ENCODE data around the gene SPINK9.

SPINK9 gene

DNA sequence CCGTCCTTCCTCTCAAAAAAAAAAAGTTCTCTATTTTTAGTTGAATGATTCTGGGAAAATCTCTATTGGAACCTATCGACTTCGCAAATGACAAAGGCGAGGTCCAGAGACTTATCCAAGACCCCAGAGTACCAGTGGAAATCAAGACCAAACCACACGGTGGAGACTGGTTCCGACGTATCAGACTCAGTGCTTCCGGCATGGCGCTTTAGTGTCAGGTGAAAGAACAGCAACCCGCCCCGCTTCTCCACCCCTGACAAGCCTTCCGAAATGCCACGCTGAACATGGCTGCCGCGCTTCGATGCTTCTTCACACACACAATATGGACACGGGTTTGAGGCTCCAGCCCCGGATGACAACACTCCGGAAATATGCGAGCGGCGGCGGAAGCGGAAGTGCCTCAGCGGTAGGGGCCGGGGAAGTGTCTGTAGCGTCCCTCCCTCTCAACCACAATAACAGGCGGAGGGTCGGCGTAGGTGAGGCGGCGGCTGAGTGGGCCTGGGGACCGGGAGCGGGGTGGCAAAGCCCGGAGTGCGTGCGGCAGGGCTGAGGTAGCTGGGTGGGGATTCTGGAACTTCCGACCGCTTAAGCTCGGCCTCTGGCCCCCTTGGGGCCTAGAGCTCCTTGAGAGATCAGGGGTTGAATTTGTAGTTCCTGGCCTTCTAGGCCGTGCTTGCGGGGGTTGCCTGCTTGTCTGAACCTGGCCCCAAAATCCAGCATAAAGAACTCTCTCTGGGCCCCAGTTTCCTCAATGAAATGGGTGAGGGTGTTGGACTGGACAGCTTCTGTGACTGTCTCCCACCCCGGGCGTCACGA is 48.4 kb downstream of the SPINK9 start, which contains the start of gene FBXO38 (continued):
- TF ChIP-seq ZNF660 (tag by site-specific recombination; IDR thresholded peaks at IDR 0.05) = no peak
- TF ChIP-seq ZNF791 (tag by site-specific recombination; IDR thresholded peaks at IDR 0.05) = no peak
- TF ChIP-seq KLF10 (tag by site-specific recombination; IDR thresholded peaks at IDR 0.05) = peak; percentile 74; the same call in 1 of the 2 replicates
- no peak for TF ChIP-seq ZNF221 (tag by site-specific recombination; IDR thresholded peaks at IDR 0.05; ENCODE audit: borderline replicate concordance)
- TF ChIP-seq, protein P1, sequence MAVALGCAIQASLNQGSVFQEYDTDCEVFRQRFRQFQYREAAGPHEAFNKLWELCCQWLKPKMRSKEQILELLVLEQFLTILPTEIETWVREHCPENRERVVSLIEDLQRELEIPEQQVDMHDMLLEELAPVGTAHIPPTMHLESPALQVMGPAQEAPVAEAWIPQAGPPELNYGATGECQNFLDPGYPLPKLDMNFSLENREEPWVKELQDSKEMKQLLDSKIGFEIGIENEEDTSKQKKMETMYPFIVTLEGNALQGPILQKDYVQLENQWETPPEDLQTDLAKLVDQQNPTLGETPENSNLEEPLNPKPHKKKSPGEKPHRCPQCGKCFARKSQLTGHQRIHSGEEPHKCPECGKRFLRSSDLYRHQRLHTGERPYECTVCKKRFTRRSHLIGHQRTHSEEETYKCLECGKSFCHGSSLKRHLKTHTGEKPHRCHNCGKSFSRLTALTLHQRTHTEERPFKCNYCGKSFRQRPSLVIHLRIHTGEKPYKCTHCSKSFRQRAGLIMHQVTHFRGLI (tag by site-specific recombination; IDR thresholded peaks at IDR 0.05) = no peak; the same call in 1 of the 2 replicates
- no peak for TF ChIP-seq ZBTB7A (tag by site-specific recombination; IDR thresholded peaks at IDR 0.05; ENCODE audit: low read depth)
- TF ChIP-seq, protein P2, sequence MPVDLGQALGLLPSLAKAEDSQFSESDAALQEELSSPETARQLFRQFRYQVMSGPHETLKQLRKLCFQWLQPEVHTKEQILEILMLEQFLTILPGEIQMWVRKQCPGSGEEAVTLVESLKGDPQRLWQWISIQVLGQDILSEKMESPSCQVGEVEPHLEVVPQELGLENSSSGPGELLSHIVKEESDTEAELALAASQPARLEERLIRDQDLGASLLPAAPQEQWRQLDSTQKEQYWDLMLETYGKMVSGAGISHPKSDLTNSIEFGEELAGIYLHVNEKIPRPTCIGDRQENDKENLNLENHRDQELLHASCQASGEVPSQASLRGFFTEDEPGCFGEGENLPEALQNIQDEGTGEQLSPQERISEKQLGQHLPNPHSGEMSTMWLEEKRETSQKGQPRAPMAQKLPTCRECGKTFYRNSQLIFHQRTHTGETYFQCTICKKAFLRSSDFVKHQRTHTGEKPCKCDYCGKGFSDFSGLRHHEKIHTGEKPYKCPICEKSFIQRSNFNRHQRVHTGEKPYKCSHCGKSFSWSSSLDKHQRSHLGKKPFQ (tag by site-specific recombination; IDR thresholded peaks at IDR 0.05) = no peak
- no peak for TF ChIP-seq TCF7L2 (IDR thresholded peaks at IDR 0.05; ENCODE audit: borderline replicate concordance, low read depth, low read length)
- TF ChIP-seq, protein P3, sequence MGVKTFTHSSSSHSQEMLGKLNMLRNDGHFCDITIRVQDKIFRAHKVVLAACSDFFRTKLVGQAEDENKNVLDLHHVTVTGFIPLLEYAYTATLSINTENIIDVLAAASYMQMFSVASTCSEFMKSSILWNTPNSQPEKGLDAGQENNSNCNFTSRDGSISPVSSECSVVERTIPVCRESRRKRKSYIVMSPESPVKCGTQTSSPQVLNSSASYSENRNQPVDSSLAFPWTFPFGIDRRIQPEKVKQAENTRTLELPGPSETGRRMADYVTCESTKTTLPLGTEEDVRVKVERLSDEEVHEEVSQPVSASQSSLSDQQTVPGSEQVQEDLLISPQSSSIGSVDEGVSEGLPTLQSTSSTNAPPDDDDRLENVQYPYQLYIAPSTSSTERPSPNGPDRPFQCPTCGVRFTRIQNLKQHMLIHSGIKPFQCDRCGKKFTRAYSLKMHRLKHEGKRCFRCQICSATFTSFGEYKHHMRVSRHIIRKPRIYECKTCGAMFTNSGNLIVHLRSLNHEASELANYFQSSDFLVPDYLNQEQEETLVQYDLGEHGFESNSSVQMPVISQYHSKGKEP (tag by site-specific recombination; IDR thresholded peaks at IDR 0.05) = no peak
- TF ChIP-seq, protein P4, sequence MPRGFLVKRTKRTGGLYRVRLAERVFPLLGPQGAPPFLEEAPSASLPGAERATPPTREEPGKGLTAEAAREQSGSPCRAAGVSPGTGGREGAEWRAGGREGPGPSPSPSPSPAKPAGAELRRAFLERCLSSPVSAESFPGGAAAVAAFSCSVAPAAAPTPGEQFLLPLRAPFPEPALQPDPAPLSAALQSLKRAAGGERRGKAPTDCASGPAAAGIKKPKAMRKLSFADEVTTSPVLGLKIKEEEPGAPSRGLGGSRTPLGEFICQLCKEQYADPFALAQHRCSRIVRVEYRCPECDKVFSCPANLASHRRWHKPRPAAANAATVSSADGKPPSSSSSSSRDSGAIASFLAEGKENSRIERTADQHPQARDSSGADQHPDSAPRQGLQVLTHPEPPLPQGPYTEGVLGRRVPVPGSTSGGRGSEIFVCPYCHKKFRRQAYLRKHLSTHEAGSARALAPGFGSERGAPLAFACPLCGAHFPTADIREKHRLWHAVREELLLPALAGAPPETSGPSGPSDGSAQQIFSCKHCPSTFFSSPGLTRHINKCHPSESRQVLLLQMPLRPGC (tag by site-specific recombination; IDR thresholded peaks at IDR 0.05) = no peak
- TF ChIP-seq ZNF175 (tag by site-specific recombination; IDR thresholded peaks at IDR 0.05) = no peak
- TF ChIP-seq ZNF555 (tag by site-specific recombination; conservative IDR thresholded peaks at IDR 0.05) = no peak
- TF ChIP-seq ZNF292 (tag by site-specific recombination; IDR thresholded peaks at IDR 0.05; ENCODE audit: borderline replicate concordance, low read depth) = no peak
- TF ChIP-seq ZNF302 (tag by site-specific recombination; IDR thresholded peaks at IDR 0.05; ENCODE audit: low read depth) = no peak
- TF ChIP-seq SALL2 (tag by site-specific recombination; IDR thresholded peaks at IDR 0.05; ENCODE audit: borderline replicate concordance) = no peak
- no peak for TF ChIP-seq ZNF433 (tag by site-specific recombination; IDR thresholded peaks at IDR 0.05; ENCODE audit: low read depth)
- TF ChIP-seq ZNF701 (tag by site-specific recombination; IDR thresholded peaks at IDR 0.05) = no peak
- TF ChIP-seq, protein P5, sequence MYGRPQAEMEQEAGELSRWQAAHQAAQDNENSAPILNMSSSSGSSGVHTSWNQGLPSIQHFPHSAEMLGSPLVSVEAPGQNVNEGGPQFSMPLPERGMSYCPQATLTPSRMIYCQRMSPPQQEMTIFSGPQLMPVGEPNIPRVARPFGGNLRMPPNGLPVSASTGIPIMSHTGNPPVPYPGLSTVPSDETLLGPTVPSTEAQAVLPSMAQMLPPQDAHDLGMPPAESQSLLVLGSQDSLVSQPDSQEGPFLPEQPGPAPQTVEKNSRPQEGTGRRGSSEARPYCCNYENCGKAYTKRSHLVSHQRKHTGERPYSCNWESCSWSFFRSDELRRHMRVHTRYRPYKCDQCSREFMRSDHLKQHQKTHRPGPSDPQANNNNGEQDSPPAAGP (tag by site-specific recombination; IDR thresholded peaks at IDR 0.05) = peak; percentile 74
- no peak for TF ChIP-seq ZNF114 (tag by site-specific recombination; IDR thresholded peaks at IDR 0.05)
- TF ChIP-seq ZNF350 (tag by site-specific recombination; IDR thresholded peaks at IDR 0.05) = no peak
- no peak for TF ChIP-seq ZNF311 (tag by site-specific recombination; IDR thresholded peaks at IDR 0.05; ENCODE audit: borderline replicate concordance)
- TF ChIP-seq REPIN1 (tag by site-specific recombination; IDR thresholded peaks at IDR 0.05; ENCODE audit: low read depth) = no peak
- TF ChIP-seq, protein P6, sequence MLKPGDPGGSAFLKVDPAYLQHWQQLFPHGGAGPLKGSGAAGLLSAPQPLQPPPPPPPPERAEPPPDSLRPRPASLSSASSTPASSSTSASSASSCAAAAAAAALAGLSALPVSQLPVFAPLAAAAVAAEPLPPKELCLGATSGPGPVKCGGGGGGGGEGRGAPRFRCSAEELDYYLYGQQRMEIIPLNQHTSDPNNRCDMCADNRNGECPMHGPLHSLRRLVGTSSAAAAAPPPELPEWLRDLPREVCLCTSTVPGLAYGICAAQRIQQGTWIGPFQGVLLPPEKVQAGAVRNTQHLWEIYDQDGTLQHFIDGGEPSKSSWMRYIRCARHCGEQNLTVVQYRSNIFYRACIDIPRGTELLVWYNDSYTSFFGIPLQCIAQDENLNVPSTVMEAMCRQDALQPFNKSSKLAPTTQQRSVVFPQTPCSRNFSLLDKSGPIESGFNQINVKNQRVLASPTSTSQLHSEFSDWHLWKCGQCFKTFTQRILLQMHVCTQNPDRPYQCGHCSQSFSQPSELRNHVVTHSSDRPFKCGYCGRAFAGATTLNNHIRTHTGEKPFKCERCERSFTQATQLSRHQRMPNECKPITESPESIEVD (tag by site-specific recombination; IDR thresholded peaks at IDR 0.05) = no peak
- TF ChIP-seq ZNF132 (tag by site-specific recombination; IDR thresholded peaks at IDR 0.05; ENCODE audit: borderline replicate concordance) = no peak
